HepG2 (cell line): ENCODE measurements around the gene MFNG. TPM values are rescaled to one million over a fixed set of nuclear protein-coding genes. Genes with fewer than 3 reads are reported as not detected.

Experiments used
- EED ChIP-seq: sonication (generic); formaldehyde crosslinking; IDR thresholded peaks from 2 replicates; pipeline ENCODE4 v1.5.0; 2020; ENCODE audit warnings: mild to moderate bottlenecking, missing genetic modification reagents
- HINFP ChIP-seq: sonication (generic); formaldehyde crosslinking; IDR thresholded peaks from 2 replicates; pipeline ENCODE4 v1.4.0; 2020; ENCODE audit warnings: low read depth, mild to moderate bottlenecking, missing genetic modification reagents
- HOXD1 ChIP-seq: sonication (generic); formaldehyde crosslinking; IDR thresholded peaks from 2 replicates; pipeline ENCODE4 v1.5.0; 2020; ENCODE audit warnings: missing genetic modification reagents
- LCORL ChIP-seq, 2 experiments: fragments of 450-650 bp in 1 of 2; sonication (generic) in 1 of 2; formaldehyde crosslinking in 1 of 2; IDR thresholded peaks; 2 replicates each; pipeline versions ENCODE4 v1.5.0 to v1.6.1; 2017 to 2020; ENCODE audit warnings: antibody characterized with exemption in 1 of 2, missing genetic modification reagents in 1 of 2
- NFIC ChIP-seq: IDR thresholded peaks from 2 replicates; pipeline ENCODE4 v1.6.1; 2012; ENCODE audit warnings: mild to moderate bottlenecking, low read length, inconsistent platforms
- NFYC ChIP-seq: IDR thresholded peaks from 2 replicates; pipeline ENCODE4 v1.6.1; 2016; ENCODE audit warnings: missing genetic modification reagents, missing compliant biosample characterization
- NR1H2 ChIP-seq: sonication (generic); formaldehyde crosslinking; IDR thresholded peaks from 2 replicates; pipeline ENCODE4 v1.8.1; 2022; ENCODE audit warnings: low read depth, missing genetic modification reagents, borderline replicate concordance
- UBTF ChIP-seq: sonication (generic); formaldehyde crosslinking; IDR thresholded peaks from 2 replicates; pipeline ENCODE4 v1.4.0; 2020; ENCODE audit warnings: mild to moderate bottlenecking, missing genetic modification reagents
- ZHX1 ChIP-seq: sonication (generic); formaldehyde crosslinking; IDR thresholded peaks from 2 replicates; pipeline ENCODE4 v1.8.1; 2022; ENCODE audit warnings: low read depth, mild to moderate bottlenecking, missing genetic modification reagents
- ZKSCAN1 ChIP-seq: fragments of 150-350 bp; IDR thresholded peaks from 2 replicates; pipeline ENCODE4 v1.6.1; 2014; ENCODE audit warnings: low read length
- ZNF17 ChIP-seq: sonication (generic); formaldehyde crosslinking; IDR thresholded peaks from 2 replicates; pipeline ENCODE4 v1.5.0; 2020; ENCODE audit warnings: mild to moderate bottlenecking, missing genetic modification reagents
- ZNF34 ChIP-seq: sonication (generic); formaldehyde crosslinking; IDR thresholded peaks from 2 replicates; pipeline ENCODE4 v1.4.0; 2020; ENCODE audit warnings: mild to moderate bottlenecking, missing genetic modification reagents, borderline replicate concordance
- ZNF354B ChIP-seq: sonication (generic); formaldehyde crosslinking; IDR thresholded peaks from 2 replicates; pipeline ENCODE4 v1.8.0; 2022; ENCODE audit warnings: mild to moderate bottlenecking, missing genetic modification reagents
- ZNF431 ChIP-seq: sonication (generic); formaldehyde crosslinking; IDR thresholded peaks from 2 replicates; pipeline ENCODE4 v1.9.0; 2022; ENCODE audit warnings: missing genetic modification reagents, low read depth, mild to moderate bottlenecking, borderline replicate concordance
- ZNF512 ChIP-seq: sonication (generic); formaldehyde crosslinking; IDR thresholded peaks from 2 replicates; pipeline ENCODE4 v1.4.0; 2020; ENCODE audit warnings: mild to moderate bottlenecking, missing genetic modification reagents
- ZNF660 ChIP-seq: sonication (generic); formaldehyde crosslinking; IDR thresholded peaks from 2 replicates; pipeline ENCODE4 v1.5.1; 2020; ENCODE audit warnings: mild to moderate bottlenecking, low read depth, missing genetic modification reagents, borderline replicate concordance
- ZNF770 ChIP-seq: sonication (generic); formaldehyde crosslinking; IDR thresholded peaks from 2 replicates; pipeline ENCODE4 v1.5.0; 2020; ENCODE audit warnings: mild to moderate bottlenecking, missing genetic modification reagents
- ZSCAN12 ChIP-seq: sonication (generic); formaldehyde crosslinking; IDR thresholded peaks from 2 replicates; pipeline ENCODE4 v1.9.0; 2021; ENCODE audit warnings: mild to moderate bottlenecking, missing genetic modification reagents
- polyA plus RNA-seq, 8 experiments: library from polyadenylated mRNA; depleted of rRNA in 3 of 8; stranded (reverse) in 7 of 8; unstranded in 1 of 8; fragments of >200 nt; fragmentation: Illumina TruSeq in 4 of 8; extraction: Trizol in 4 of 8; gene quantifications; 2 replicates each; pipeline versions ENCODE4 v1.2.1 to v1.2.3, GENCODE V29; 2011 to 2016; ENCODE audit warnings: low read depth in 4 of 8, missing spikeins in 1 of 8, mixed read lengths in 1 of 8; ENCODE audit not compliant: insufficient read depth in 1 of 8
- total RNA-seq, 5 experiments: library from RNA; depleted of rRNA; stranded (reverse); fragments of >200 nt; fragmentation: Illumina TruSeq; extraction: Trizol; gene quantifications; 2 replicates each; pipeline ENCODE4 v1.2.3, GENCODE V29; 2016; ENCODE audit warnings: low read depth in 1 of 5

MFNG gene
- total and polyA plus RNA-seq, 2 of the 13 experiments (the other 11 are each of a cell fraction or from before 2014, with no cell fraction given) = 1.0 to 11.7 TPM

- TF ChIP-seq ZNF512 (no peak), LCORL (IDR thresholded peaks at IDR 0.05) (no peak), LCORL (CRISPR knock-in tag; IDR thresholded peaks at IDR 0.05) (peak; percentile 65), ZHX1 (CRISPR knock-in tag) (peak; percentile 59; the same call in 1 of the 2 replicates), UBTF (CRISPR knock-in tag) (peak; percentile 66), ZSCAN12 (CRISPR knock-in tag) (no peak), NFIC (0 out of 2 replicates have a peak, but pooled peaks have one; percentile 18), ZNF431 (CRISPR knock-in tag) (peak; percentile 83; the same call in 1 of the 2 replicates), ZNF660 (no peak), HINFP (CRISPR knock-in tag) (0 out of 2 replicates have a peak, but pooled peaks have one; percentile 32), ZNF354B (no peak), NFYC (no peak), HOXD1 (no peak), ZNF770 (peak; percentile 49; the same call in 1 of the 2 replicates), EED (CRISPR knock-in tag) (no peak), ZKSCAN1 (no peak), ZNF17 (CRISPR knock-in tag) (no peak), NR1H2 (CRISPR knock-in tag) (no peak), ZNF34 (no peak)
Observed at GRCh38 chr22:37488337-37489135, 2.4 kb upstream of the MFNG start (continued).
